Endothelial cell of umbilical vein (primary cell): ENCODE measurements around the gene ANGPTL2. TPM values are rescaled to one million over a fixed set of nuclear protein-coding genes. Genes with fewer than 3 reads are reported as not detected.

ENCODE experiments used
- BruUV-seq: library from RNA; stranded (reverse); fragments of 400-500 nt; replicated peaks from 2 replicates; lab custom pipeline; 2021; lab: Mats Ljungman, UMichigan
- CTCF ChIA-PET: fragments of 300-600, 350-600 bp; sonication (Branson Sonifier 250); formaldehyde crosslinking; loops from one replicate; lab custom pipeline; 2021; ENCODE audit warnings: antibody characterized with exemption, inconsistent platforms; lab: Charles Lee
- POLR2A ChIA-PET: fragments of 300-600, 350-600 bp; sonication (Branson Sonifier 250); formaldehyde crosslinking; loops from one replicate; lab custom pipeline; 2021; ENCODE audit warnings: antibody characterized with exemption, inconsistent platforms; lab: Charles Lee
- DNase-seq: peaks from one replicate; pipeline ENCODE4 v3.0.0-alpha.2; 2011; ENCODE audit warnings: low read depth, low spot score
- FAIRE-seq: peaks from 2 replicates; lab custom pipeline; 2011; peaks lifted over from hg19 to GRCh38; lab: Jason Lieb, UNC
- H2AFZ ChIP-seq: 2 replicates; pipeline ENCODE4 v1.6.0; 2012; ENCODE audit warnings: low read depth, low read length, control low read depth, inconsistent platforms
- H3K27ac ChIP-seq: 2 replicates; pipeline ENCODE4 v1.5.1; 2011; ENCODE audit warnings: low read depth, mild to moderate bottlenecking, control low read depth, low read length, moderate library complexity; ENCODE audit not compliant: insufficient read depth
- H3K27me3 ChIP-seq, 2 experiments: 2 replicates each; pipeline versions ENCODE4 v1.6.0 to v1.6.1; 2011; ENCODE audit warnings: low read length in 2 of 2, mixed read lengths in 1 of 2; ENCODE audit not compliant: control insufficient read depth in 2 of 2, insufficient read depth in 2 of 2
- H3K36me3 ChIP-seq, 2 experiments: 2 replicates in 1 of 2; 3 replicates in 1 of 2; pipeline ENCODE4 v1.5.1; 2011; ENCODE audit warnings: low read length in 2 of 2, mild to moderate bottlenecking in 1 of 2, moderate library complexity in 1 of 2; ENCODE audit not compliant: control insufficient read depth in 2 of 2, insufficient read depth in 2 of 2; ENCODE audit errors: extremely low read depth in 1 of 2
- H3K4me1 ChIP-seq: 3 replicates; pipeline ENCODE4 v1.5.1; 2011; ENCODE audit warnings: mild to moderate bottlenecking, low read length; ENCODE audit not compliant: control insufficient read depth, insufficient read depth; ENCODE audit errors: extremely low read depth
- H3K4me2 ChIP-seq: 2 replicates; pipeline ENCODE4 v1.6.1; 2011; ENCODE audit warnings: low read length, control low read depth, mixed read lengths; ENCODE audit not compliant: insufficient read depth
- H3K4me3 ChIP-seq, 3 experiments: fragments of 200-600 bp in 1 of 3; sonication (generic), shearing (Covaris generic) in 1 of 3; replicated peaks in 1 of 3; 2 replicates each; pipeline ENCODE4 v1.5.1; 2011 to 2016; ENCODE audit warnings: control low read depth in 3 of 3, low read length in 3 of 3, mild to moderate bottlenecking in 2 of 3, inconsistent platforms in 1 of 3, low read depth in 1 of 3, moderate library complexity in 1 of 3; ENCODE audit not compliant: insufficient read depth in 1 of 3
- H3K79me2 ChIP-seq: 2 replicates; pipeline ENCODE4 v1.6.0; 2012; ENCODE audit warnings: low read length, inconsistent platforms; ENCODE audit not compliant: control insufficient read depth, insufficient read depth
- H3K9ac ChIP-seq: replicated peaks from 2 replicates; pipeline ENCODE3; 2011; ENCODE audit warnings: low read length, control low read depth; ENCODE audit not compliant: insufficient read depth; ENCODE audit errors: extremely low read depth
- H3K9me1 ChIP-seq: replicated peaks from 3 replicates; pipeline ENCODE4 v1.6.0; 2011; ENCODE audit warnings: mild to moderate bottlenecking, low read length; ENCODE audit not compliant: control insufficient read depth, insufficient read depth; ENCODE audit errors: extremely low read depth
- H3K9me3 ChIP-seq: replicated peaks from 2 replicates; pipeline ENCODE4 v1.5.1; 2012; ENCODE audit warnings: low read length, inconsistent platforms; ENCODE audit not compliant: control insufficient read depth, insufficient read depth
- H4K20me1 ChIP-seq: replicated peaks from 2 replicates; pipeline ENCODE3; 2011; ENCODE audit warnings: mild to moderate bottlenecking, low read length; ENCODE audit not compliant: control insufficient read depth, insufficient read depth; ENCODE audit errors: extremely low read depth
- CTCF ChIP-seq, 2 donors: IDR thresholded peaks; 1 replicate in 1 of 2; 2 replicates in 1 of 2; pipeline ENCODE4 v1.5.1; 2011; ENCODE audit warnings: low read length in 2 of 2, mild to moderate bottlenecking in 2 of 2, moderate library complexity in 2 of 2, control low read depth in 1 of 2, inconsistent platforms in 1 of 2, low read depth in 1 of 2; ENCODE audit not compliant: insufficient read depth in 1 of 2; ENCODE audit errors: extremely low read depth in 1 of 2
- EZH2 ChIP-seq: IDR thresholded peaks from 2 replicates; pipeline ENCODE4 v1.6.1; 2012; ENCODE audit warnings: borderline replicate concordance, low read depth, mild to moderate bottlenecking, moderate library complexity, low read length, inconsistent platforms; ENCODE audit not compliant: severe bottlenecking
- JUN ChIP-seq: IDR thresholded peaks from 2 replicates; pipeline ENCODE4 v1.6.1; 2011; ENCODE audit warnings: borderline replicate concordance, low read depth; ENCODE audit not compliant: insufficient read length, insufficient read depth
- MAX ChIP-seq: IDR thresholded peaks from 2 replicates; pipeline ENCODE4 v1.6.1; 2011; ENCODE audit not compliant: insufficient read depth, insufficient read length
- MYC ChIP-seq: IDR thresholded peaks from one replicate; pipeline ENCODE4 v1.6.1; 2011; ENCODE audit warnings: mild to moderate bottlenecking, low read depth, low read length
- POLR2A ChIP-seq: IDR thresholded peaks from 2 replicates; pipeline ENCODE4 v1.6.1; 2012; ENCODE audit warnings: low read depth, mild to moderate bottlenecking, control low read depth, low read length
- dilution Hi-C: fragments of 300-500 bp; cut with MboI; formaldehyde crosslinking; loops from one replicate; pipeline ENCODE4 v1.15.0; 2019; ENCODE audit warnings: low sequenced_read_pairs; ENCODE audit not compliant: extremely low pct_ligation_motif_present
- intact Hi-C: fragments of 100-400 bp; cut with micrococcal nuclease; formaldehyde crosslinking; loops from one replicate; pipeline ENCODE4 v1.10.0; 2022
- polyA plus RNA-seq, 4 experiments: library from polyadenylated mRNA; depleted of rRNA in 3 of 4; stranded (reverse) in 3 of 4; unstranded in 1 of 4; fragments of >200 nt; gene quantifications; 2 replicates each; pipeline versions ENCODE4 v1.2.1 to v1.2.3, GENCODE V29; 2011 to 2012; ENCODE audit warnings: missing spikeins in 1 of 4
- total RNA-seq: library from RNA; stranded (reverse); gene quantifications from 2 replicates; pipeline ENCODE4 v1.2.3, GENCODE V29; 2021

The ANGPTL2 gene
- total and polyA plus RNA-seq, 2 donors (not counting 3 experiments of a cell fraction or from before 2014, with no cell fraction given) = 15.1 to 24.5 TPM

GRCh38 chr9:127090341-127090985, 32.0 kb downstream of the ANGPTL2 start:
- no peaks in the 10 kb centered on the region for H3K9me3 ChIP-seq
- no peak for FAIRE-seq
- intact Hi-C loops = no loop called here
- H3K79me2 ChIP-seq = no peaks in the 10 kb centered on the region
- dilution Hi-C loops = no loop called here
- no peak overlapping the region for H3K4me2 ChIP-seq
- no TSS peak for BruUV-seq
- no peaks in the 10 kb centered on the region for H4K20me1 ChIP-seq
- peaks cover 0 to 3% of the 10 kb centered on the region in 2 experiments for H3K36me3 ChIP-seq
- CTCF ChIA-PET = no interaction called here
- H3K27ac ChIP-seq = no peak overlapping the region
- H3K9me1 ChIP-seq = no peaks in the 10 kb centered on the region
- no peak overlapping the region for H3K4me3 ChIP-seq
- no peaks in the 10 kb centered on the region for H3K4me1 ChIP-seq
- no peak for TF ChIP-seq MYC
- TF ChIP-seq CTCF (IDR thresholded peaks at IDR 0.05; ENCODE audit: extremely low read depth in 1 of 2, insufficient read depth in 1 of 2, low read depth in 1 of 2, low read length in 2 of 2) = no peak
- no peak for TF ChIP-seq JUN
- TF ChIP-seq POLR2A = no peak
- no peak for TF ChIP-seq EZH2
- TF ChIP-seq MAX = no peak
- DNase-seq = no peak
- no peak overlapping the region for H2AFZ ChIP-seq
- POLR2A ChIA-PET = no interaction called here
- H3K9ac ChIP-seq = no peak overlapping the region
- no peaks in the 10 kb centered on the region for H3K27me3 ChIP-seq
